Loucy (cell line): Measurements from ENCODE around the gene NRARP.
"Not testable (repeated sequence)": the region's sequence is repeated elsewhere in the genome, so short reads cannot be mapped to it uniquely, and the experiment has no call there.

Experiments
- H2AFZ ChIP-seq: fragments of 200-600 bp; sonication (generic); 2 replicates; pipeline ENCODE4 v1.6.0; 2016; ENCODE audit warnings: antibody characterized with exemption, mild to moderate bottlenecking, low read length, moderate library complexity
- H3F3A ChIP-seq: fragments of 200-600 bp; 2 replicates; pipeline ENCODE4 v1.6.0; 2016; ENCODE audit warnings: antibody characterized with exemption, low read depth, mild to moderate bottlenecking
- H3K27me3 ChIP-seq: fragments of 200-600 bp; sonication (generic); 2 replicates; pipeline ENCODE4 v1.6.1; 2014; ENCODE audit warnings: low read length, mild to moderate bottlenecking; ENCODE audit not compliant: insufficient read depth, poor library complexity, severe bottlenecking
- H3K36me3 ChIP-seq: fragments of 200-600 bp; sonication (generic); 2 replicates; pipeline ENCODE4 v1.6.1; 2016; ENCODE audit warnings: low read length; ENCODE audit not compliant: insufficient read depth
- H3K4me1 ChIP-seq: fragments of 200-600 bp; sonication (generic); 2 replicates; pipeline ENCODE4 v1.5.1; 2014; ENCODE audit warnings: low read length, mild to moderate bottlenecking; ENCODE audit not compliant: insufficient read depth, poor library complexity, severe bottlenecking
- H3K4me2 ChIP-seq: fragments of 200-600 bp; sonication (generic); 2 replicates; pipeline ENCODE4 v1.6.0; 2014; ENCODE audit warnings: antibody characterized with exemption, low read length, low read depth, mild to moderate bottlenecking; ENCODE audit not compliant: poor library complexity, severe bottlenecking
- H3K4me3 ChIP-seq: fragments of 200-600 bp; sonication (generic); 2 replicates; pipeline ENCODE4 v1.5.1; 2014; ENCODE audit warnings: low read length, mild to moderate bottlenecking, mixed read lengths; ENCODE audit not compliant: poor library complexity, severe bottlenecking
- H3K79me2 ChIP-seq: fragments of 200-600 bp; sonication (generic); 2 replicates; pipeline ENCODE4 v1.6.1; 2014; ENCODE audit warnings: low read length; ENCODE audit not compliant: insufficient read depth
- H3K9ac ChIP-seq: fragments of 200-600 bp; sonication (generic); 2 replicates; pipeline ENCODE4 v1.6.0; 2014; ENCODE audit warnings: mild to moderate bottlenecking, low read depth, low read length, moderate library complexity; ENCODE audit not compliant: poor library complexity, severe bottlenecking
- H3K9me2 ChIP-seq: fragments of 200-600 bp; sonication (generic); replicated peaks from 2 replicates; pipeline ENCODE4 v1.6.1; 2016; ENCODE audit warnings: low read depth, low read length, mixed read lengths
- H3K9me3 ChIP-seq: fragments of 200-600 bp; sonication (generic); 2 replicates; pipeline ENCODE4 v1.6.1; 2014; ENCODE audit warnings: mild to moderate bottlenecking, antibody characterized with exemption, low read length, low read depth; ENCODE audit not compliant: insufficient read depth
- H4K20me1 ChIP-seq: fragments of 200-600 bp; sonication (generic); 2 replicates; pipeline ENCODE4 v1.6.0; 2014; ENCODE audit warnings: antibody characterized with exemption, low read length, mild to moderate bottlenecking; ENCODE audit not compliant: insufficient read depth, poor library complexity, severe bottlenecking
- CTCF ChIP-seq: fragments of 200-600 bp; sonication (generic); conservative IDR thresholded peaks from 2 replicates; pipeline ENCODE4 v1.5.1; 2014; ENCODE audit warnings: mild to moderate bottlenecking, antibody characterized with exemption, low read length
- EZH2phosphoT487 ChIP-seq: fragments of 200-600 bp; IDR thresholded peaks from 2 replicates; pipeline ENCODE4 v1.6.1; 2018; ENCODE audit warnings: antibody characterized with exemption, mild to moderate bottlenecking, moderate library complexity, borderline replicate concordance

NRARP gene

GRCh38 chr9:137262173-137262908 is 39.7 kb downstream of the NRARP start:
- not testable (repeated sequence) for H3K27me3 ChIP-seq, H3K4me3 ChIP-seq, H2AFZ ChIP-seq, H3K9me3 ChIP-seq, H3F3A ChIP-seq, H3K4me2 ChIP-seq, H3K4me1 ChIP-seq, H3K79me2 ChIP-seq, H3K9ac ChIP-seq, H3K9me2 ChIP-seq, H3K36me3 ChIP-seq, H4K20me1 ChIP-seq
- TF ChIP-seq CTCF = peak; percentile 40

GRCh38 chr9:137256856-137257255 is 45.2 kb downstream of the NRARP start:
- Histone ChIP-seq H3K4me1 (peaks cover 34% of the 10 kb centered on the region), H3K4me2 (peak overlapping the region; percentile 78), H3K9me2 (no peaks in the 10 kb centered on the region), H3K27me3 (peaks cover 4% of the 10 kb centered on the region), H3K36me3 (no peaks in the 10 kb centered on the region), H3K79me2 (peaks cover 40% of the 10 kb centered on the region), H3F3A (no peaks in the 10 kb centered on the region), H3K9me3 (no peaks in the 10 kb centered on the region), H4K20me1 (peaks cover 18% of the 10 kb centered on the region), H3K4me3 (peak overlapping the region; percentile 91), H3K9ac (peak overlapping the region; percentile 88), H2AFZ (no peak overlapping the region)
- TF ChIP-seq CTCF = no peak
- TF ChIP-seq EZH2phosphoT487 = no peak

- Histone ChIP-seq H3K36me3 (no peaks in the 10 kb centered on the region), H3K4me2 (peak overlapping the region; percentile 78), H4K20me1 (peaks cover 18% of the 10 kb centered on the region), H3K9me3 (no peaks in the 10 kb centered on the region), H3K9me2 (no peaks in the 10 kb centered on the region), H3F3A (no peaks in the 10 kb centered on the region), H3K4me3 (peak overlapping the region; percentile 91), H3K4me1 (peaks cover 34% of the 10 kb centered on the region), H3K27me3 (peaks cover 4% of the 10 kb centered on the region), H3K79me2 (peaks cover 40% of the 10 kb centered on the region), H2AFZ (no peak overlapping the region), H3K9ac (peak overlapping the region; percentile 88)
- TF ChIP-seq EZH2phosphoT487 = no peak
- TF ChIP-seq CTCF = no peak
Observed at GRCh38 chr9:137256362-137256761, 45.7 kb downstream of the NRARP start.
